Measurements from ENCODE around the gene ITM2C.

The ITM2C gene

GRCh38 chr2:230827774-230828271 lies 36.9 kb upstream of the ITM2C start:
- Histone ChIP-seq H3K36me3 (ENCODE audit: insufficient read depth, low read length) (no peaks in the 10 kb centered on the region), H3K4me3 (ENCODE audit: low read length, poor library complexity, severe bottlenecking) (no peak overlapping the region), H3K4me2 (ENCODE audit: low read depth, low read length, poor library complexity, severe bottlenecking) (no peak overlapping the region), H3K9me3 (ENCODE audit: insufficient read depth, low read depth, low read length) (no peaks in the 10 kb centered on the region), H3K9ac (ENCODE audit: low read depth, low read length, poor library complexity, severe bottlenecking) (no peak overlapping the region), H3K9me2 (replicated peaks; ENCODE audit: low read depth, low read length) (no peaks in the 10 kb centered on the region), H4K20me1 (ENCODE audit: insufficient read depth, low read length, poor library complexity, severe bottlenecking) (no peaks in the 10 kb centered on the region), H3F3A (ENCODE audit: low read depth) (no peaks in the 10 kb centered on the region), H3K27me3 (ENCODE audit: insufficient read depth, low read length, poor library complexity, severe bottlenecking) (no peaks in the 10 kb centered on the region), H3K4me1 (ENCODE audit: insufficient read depth, low read length, poor library complexity, severe bottlenecking) (no peaks in the 10 kb centered on the region), H2AFZ (ENCODE audit: low read length) (no peak overlapping the region), H3K79me2 (ENCODE audit: insufficient read depth, low read length) (no peaks in the 10 kb centered on the region)
- TF ChIP-seq EZH2phosphoT487 (IDR thresholded peaks at IDR 0.05; ENCODE audit: borderline replicate concordance) (no peak), CTCF (conservative IDR thresholded peaks at IDR 0.05; ENCODE audit: low read length) (no peak)

- H3K4me2 ChIP-seq (ENCODE audit: low read depth, low read length, poor library complexity, severe bottlenecking): no peak overlapping the region
- H3F3A ChIP-seq (ENCODE audit: low read depth): no peaks in the 10 kb centered on the region
- H4K20me1 ChIP-seq (ENCODE audit: insufficient read depth, low read length, poor library complexity, severe bottlenecking): no peaks in the 10 kb centered on the region
- TF ChIP-seq EZH2phosphoT487 (IDR thresholded peaks at IDR 0.05; ENCODE audit: borderline replicate concordance): no peak
- TF ChIP-seq CTCF (conservative IDR thresholded peaks at IDR 0.05; ENCODE audit: low read length): no peak
- H3K9me3 ChIP-seq (ENCODE audit: insufficient read depth, low read depth, low read length): no peaks in the 10 kb centered on the region
- no peaks in the 10 kb centered on the region for H3K36me3 ChIP-seq (ENCODE audit: insufficient read depth, low read length)
- H3K27me3 ChIP-seq (ENCODE audit: insufficient read depth, low read length, poor library complexity, severe bottlenecking): no peaks in the 10 kb centered on the region
- H2AFZ ChIP-seq (ENCODE audit: low read length): no peak overlapping the region
- no peak overlapping the region for H3K9ac ChIP-seq (ENCODE audit: low read depth, low read length, poor library complexity, severe bottlenecking)
- H3K4me3 ChIP-seq (ENCODE audit: low read length, poor library complexity, severe bottlenecking): no peak overlapping the region
- H3K79me2 ChIP-seq (ENCODE audit: insufficient read depth, low read length): no peaks in the 10 kb centered on the region
- H3K9me2 ChIP-seq (replicated peaks; ENCODE audit: low read depth, low read length): no peaks in the 10 kb centered on the region
- no peaks in the 10 kb centered on the region for H3K4me1 ChIP-seq (ENCODE audit: insufficient read depth, low read length, poor library complexity, severe bottlenecking)
These were observed 36.3 kb upstream of the ITM2C start for GRCh38 chr2:230828272-230828961.

GRCh38 chr2:230829293-230829692 lies 35.4 kb upstream of the ITM2C start:
- Histone ChIP-seq H4K20me1 (ENCODE audit: insufficient read depth, low read length, poor library complexity, severe bottlenecking) (no peaks in the 10 kb centered on the region), H3K9ac (ENCODE audit: low read depth, low read length, poor library complexity, severe bottlenecking) (no peak overlapping the region), H3F3A (ENCODE audit: low read depth) (no peaks in the 10 kb centered on the region), H3K79me2 (ENCODE audit: insufficient read depth, low read length) (no peaks in the 10 kb centered on the region), H3K36me3 (ENCODE audit: insufficient read depth, low read length) (no peaks in the 10 kb centered on the region), H3K4me1 (ENCODE audit: insufficient read depth, low read length, poor library complexity, severe bottlenecking) (no peaks in the 10 kb centered on the region), H3K4me2 (ENCODE audit: low read depth, low read length, poor library complexity, severe bottlenecking) (no peak overlapping the region), H3K9me2 (replicated peaks; ENCODE audit: low read depth, low read length) (no peaks in the 10 kb centered on the region), H3K4me3 (ENCODE audit: low read length, poor library complexity, severe bottlenecking) (no peak overlapping the region), H3K9me3 (ENCODE audit: insufficient read depth, low read depth, low read length) (no peaks in the 10 kb centered on the region), H2AFZ (ENCODE audit: low read length) (no peak overlapping the region), H3K27me3 (ENCODE audit: insufficient read depth, low read length, poor library complexity, severe bottlenecking) (no peaks in the 10 kb centered on the region)
- TF ChIP-seq EZH2phosphoT487 (IDR thresholded peaks at IDR 0.05; ENCODE audit: borderline replicate concordance) (no peak), CTCF (conservative IDR thresholded peaks at IDR 0.05; ENCODE audit: low read length) (no peak)
